Neural cell (in vitro differentiated cells): Measurements from ENCODE around the gene NFE2L1.
"Not testable (repeated sequence)": the region's sequence is repeated elsewhere in the genome, so short reads cannot be mapped to it uniquely, and the experiment has no call there.

Experiments used
- CTCF ChIP-seq: fragments of 450-650 bp; IDR thresholded peaks from 2 replicates; pipeline ENCODE4 v1.5.1; 2014; ENCODE audit warnings: antibody characterized with exemption, mild to moderate bottlenecking, moderate library complexity; ENCODE audit not compliant: poor library complexity, severe bottlenecking
- EZH2 ChIP-seq: fragments of 200-600, 300-800 bp; shearing (Covaris generic), sonication (generic); IDR thresholded peaks from 2 replicates; pipeline ENCODE4 v1.6.1; 2014; ENCODE audit warnings: antibody characterized with exemption, low read length, borderline replicate concordance, mild to moderate bottlenecking; ENCODE audit not compliant: insufficient read depth, poor library complexity, severe bottlenecking
- POLR2AphosphoS5 ChIP-seq: IDR thresholded peaks from 2 replicates; pipeline ENCODE4 v1.6.1; 2012
- RAD21 ChIP-seq: fragments of 450-650 bp; conservative IDR thresholded peaks from 2 replicates; pipeline ENCODE4 v1.6.1; 2014; ENCODE audit warnings: antibody characterized with exemption, mild to moderate bottlenecking, moderate library complexity

- TF ChIP-seq CTCF, POLR2AphosphoS5, RAD21, EZH2: not testable (repeated sequence)
These were observed 46.5 kb upstream of the NFE2L1 start for GRCh38 chr17:48001657-48002056.
